ENCODE measurements around the gene CHN2.

CHN2 gene

GRCh38 chr7:29445736-29446135 lies 251.2 kb downstream of the CHN2 start:
- no peak for DNase-seq

- DNase-seq: no peak
These were observed 253.3 kb downstream of the CHN2 start for GRCh38 chr7:29447828-29448227.

- no peak for DNase-seq
These were observed 255.1 kb downstream of the CHN2 start for GRCh38 chr7:29449569-29450260.

- DNase-seq: no peak
These were observed 258.4 kb downstream of the CHN2 start for GRCh38 chr7:29453021-29453420.

GRCh38 chr7:29454464-29454863 lies 259.9 kb downstream of the CHN2 start:
- DNase-seq: no peak

GRCh38 chr7:29454899-29455451 lies 260.4 kb downstream of the CHN2 start:
- DNase-seq: no peak

GRCh38 chr7:29457141-29457561 lies 262.6 kb downstream of the CHN2 start:
- peak; percentile 50 for DNase-seq

- DNase-seq: peak; percentile 65
These were observed 263.0 kb downstream of the CHN2 start for GRCh38 chr7:29457565-29458011.

GRCh38 chr7:29458933-29459332 lies 264.4 kb downstream of the CHN2 start:
- DNase-seq: no peak

- no peak for DNase-seq
These were observed 265.0 kb downstream of the CHN2 start for GRCh38 chr7:29459589-29459988.

GRCh38 chr7:29461996-29462395 lies 267.4 kb downstream of the CHN2 start:
- no peak for DNase-seq

GRCh38 chr7:29463504-29464158 lies 269.1 kb downstream of the CHN2 start:
- DNase-seq: no peak

- DNase-seq: no peak
These were observed 270.2 kb downstream of the CHN2 start for GRCh38 chr7:29464753-29465152.

GRCh38 chr7:29467193-29467926 lies 272.8 kb downstream of the CHN2 start:
- no peak for DNase-seq

GRCh38 chr7:29468196-29468595 lies 273.6 kb downstream of the CHN2 start:
- no peak for DNase-seq

GRCh38 chr7:29469281-29469680 lies 274.7 kb downstream of the CHN2 start:
- DNase-seq: no peak

GRCh38 chr7:29469976-29470557 lies 275.5 kb downstream of the CHN2 start:
- no peak for DNase-seq

GRCh38 chr7:29471444-29472138 lies 277.0 kb downstream of the CHN2 start:
- DNase-seq: no peak

GRCh38 chr7:29476916-29477315 lies 282.3 kb downstream of the CHN2 start:
- DNase-seq: no peak

GRCh38 chr7:29478226-29478625 lies 283.7 kb downstream of the CHN2 start:
- no peak for DNase-seq

- DNase-seq: no peak
These were observed 284.2 kb downstream of the CHN2 start for GRCh38 chr7:29478687-29479240.
